NCI-H2029 treated with DMSO at 0.1 percent for 48 hours (cell line): ENCODE data around the gene AASS.

ENCODE experiments used
- DNase-seq: peaks from one replicate; lab custom pipeline; 2025; lab: John Stamatoyannopoulos, UW

AASS gene

DNA sequence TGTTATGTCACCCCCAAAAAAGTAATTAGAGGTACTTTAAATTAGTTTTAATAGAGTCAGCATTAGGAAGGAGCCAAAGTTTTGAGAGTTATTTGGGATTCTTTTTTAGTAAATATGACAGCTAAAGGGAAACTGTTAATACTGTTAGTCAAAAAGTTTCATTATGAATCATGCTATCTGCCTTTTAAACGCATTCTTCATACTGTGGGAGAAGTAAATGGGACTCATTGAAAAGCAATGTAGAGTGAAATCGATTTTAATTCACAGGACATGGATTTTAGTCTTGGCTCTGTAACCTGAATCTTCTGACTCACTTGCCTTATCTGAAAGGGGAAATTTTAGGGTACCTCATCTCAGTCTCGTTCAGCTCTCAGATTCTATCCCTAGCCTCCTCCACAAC lies 105.1 kb downstream of the AASS start:
- no peak for DNase-seq

DNA sequence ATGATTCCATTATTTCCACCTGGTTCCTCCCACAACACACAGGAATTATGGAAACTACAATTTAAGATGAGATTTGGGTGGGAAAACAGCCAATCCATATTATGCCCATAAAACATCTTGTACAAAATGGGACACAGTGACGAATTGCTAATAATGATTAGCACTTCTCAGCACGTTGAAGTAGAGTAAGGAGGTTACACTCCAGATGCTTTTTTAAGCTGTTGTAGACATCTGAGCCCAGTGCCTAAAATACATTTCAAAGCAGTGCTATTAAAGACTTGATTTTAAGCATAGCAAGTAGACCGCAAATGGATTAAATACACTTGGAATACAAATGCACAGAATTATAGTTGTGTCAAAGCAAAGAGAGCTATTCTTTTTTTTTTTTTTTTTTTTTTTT lies 105.9 kb downstream of the AASS start:
- no peak for DNase-seq

DNA sequence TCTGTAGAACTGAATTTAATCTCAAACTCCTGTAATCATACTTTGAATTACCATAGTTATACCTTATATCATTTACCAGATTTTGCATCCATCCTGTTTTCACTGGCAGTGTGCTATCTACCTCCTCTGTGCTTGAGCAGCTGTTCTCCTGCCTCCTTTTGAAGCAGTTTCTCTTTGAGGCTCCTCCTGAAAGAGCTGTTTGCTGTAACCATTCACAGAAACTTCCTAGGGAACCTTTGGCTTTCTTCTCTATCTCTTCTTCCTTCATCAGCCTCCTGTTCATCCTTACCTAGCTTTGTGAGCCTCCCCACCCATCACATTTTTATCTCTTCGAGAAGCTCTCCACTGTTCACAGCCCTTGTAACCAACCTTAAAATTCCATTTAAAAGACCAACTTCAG lies 108.2 kb downstream of the AASS start:
- no peak for DNase-seq

DNA sequence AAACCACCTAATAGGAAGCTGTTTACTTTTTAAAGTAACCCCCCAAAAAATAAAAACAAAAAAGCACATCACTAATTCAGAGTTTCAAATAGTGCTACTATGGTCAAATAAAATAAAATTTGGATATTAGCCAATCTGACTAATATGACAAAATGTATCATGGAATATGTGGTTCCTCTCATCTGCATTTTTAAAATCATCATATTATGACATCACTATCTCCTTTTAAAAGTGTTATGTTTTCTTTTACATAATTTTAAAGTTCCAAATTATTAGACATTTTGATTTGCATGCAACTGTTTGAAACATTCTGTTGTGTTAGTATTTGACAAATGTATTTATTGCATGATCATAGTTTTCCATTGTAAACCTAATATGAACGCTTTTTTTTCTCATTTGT lies 110.4 kb downstream of the AASS start:
- no peak for DNase-seq

DNA sequence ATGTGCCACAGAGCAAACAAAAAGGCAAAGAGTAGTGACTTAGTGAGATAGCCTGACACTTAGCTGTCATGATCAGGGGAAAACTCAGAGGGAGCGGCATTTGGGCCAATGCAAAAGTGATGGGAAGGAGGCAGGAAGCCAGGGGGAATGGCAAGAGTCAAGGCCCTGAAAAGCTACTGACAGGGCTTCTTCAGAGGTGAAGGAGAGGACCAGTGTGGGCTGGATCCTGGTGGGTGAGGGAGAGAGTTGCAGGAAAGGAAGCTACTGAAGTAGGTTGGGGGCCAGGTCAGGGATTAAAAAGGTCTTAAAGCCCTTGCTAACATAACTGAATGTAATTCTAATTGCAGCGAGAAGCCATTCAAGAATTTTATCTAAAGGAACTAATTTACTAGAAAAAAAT lies 117.0 kb downstream of the AASS start:
- DNase-seq: no peak
